IPS-15b (cell line): ENCODE measurements around the gene YPEL5.
"Not testable (repeated sequence)": the region's sequence is repeated elsewhere in the genome, so short reads cannot be mapped to it uniquely, and the experiment has no call there.

Experiments
- H3K27me3 ChIP-seq: one replicate; pipeline ENCODE4 v1.6.1; 2013; ENCODE audit warnings: low read length; ENCODE audit not compliant: control insufficient read depth, insufficient read depth
- H3K36me3 ChIP-seq: one replicate; pipeline ENCODE4 v1.6.1; 2013; ENCODE audit warnings: low read length; ENCODE audit not compliant: control insufficient read depth, insufficient read depth
- H3K4me1 ChIP-seq: one replicate; pipeline ENCODE4 v1.6.1; 2013; ENCODE audit warnings: mild to moderate bottlenecking, low read length; ENCODE audit not compliant: control insufficient read depth, insufficient read depth
- H3K4me3 ChIP-seq: one replicate; pipeline ENCODE4 v1.5.1; 2013; ENCODE audit warnings: low read depth, low read length
- H3K9ac ChIP-seq: one replicate; pipeline ENCODE4 v1.6.1; 2013; ENCODE audit warnings: low read depth, mild to moderate bottlenecking, low read length
- H3K9me3 ChIP-seq: one replicate; pipeline ENCODE4 v1.6.1; 2013; ENCODE audit warnings: mild to moderate bottlenecking, low read length; ENCODE audit not compliant: control insufficient read depth, insufficient read depth

Gene YPEL5

GRCh38 chr2:30144260-30144659 lies 2.5 kb upstream of the YPEL5 start:
- H3K4me3 ChIP-seq = no peak overlapping the region
- no peaks in the 10 kb centered on the region for H3K36me3 ChIP-seq
- peaks cover 5% of the 10 kb centered on the region for H3K27me3 ChIP-seq
- H3K4me1 ChIP-seq = peaks cover 14% of the 10 kb centered on the region
- no peaks in the 10 kb centered on the region for H3K9me3 ChIP-seq
- no peak overlapping the region for H3K9ac ChIP-seq

- H3K4me1 ChIP-seq = peaks cover 18% of the 10 kb centered on the region
- H3K9me3 ChIP-seq, H3K36me3 ChIP-seq, H3K9ac ChIP-seq, H3K4me3 ChIP-seq, H3K27me3 ChIP-seq: not testable (repeated sequence)
These were observed 1.9 kb upstream of the YPEL5 start for GRCh38 chr2:30144951-30145350.

- Histone ChIP-seq H3K36me3 (no peaks in the 10 kb centered on the region), H3K9ac (peak overlapping the region; percentile 16), H3K4me3 (peak overlapping the region; percentile 74), H3K9me3 (no peaks in the 10 kb centered on the region), H3K4me1 (peaks cover 27% of the 10 kb centered on the region), H3K27me3 (peaks cover 5% of the 10 kb centered on the region)
These were observed 926 bp upstream of the YPEL5 start for GRCh38 chr2:30145826-30146336.

GRCh38 chr2:30147196-30147714 lies 448 bp downstream of the YPEL5 start:
- H3K9me3 ChIP-seq = no peaks in the 10 kb centered on the region
- H3K4me1 ChIP-seq = peaks cover 35% of the 10 kb centered on the region
- peaks cover 5% of the 10 kb centered on the region for H3K27me3 ChIP-seq
- peak overlapping the region; percentile 70 for H3K4me3 ChIP-seq
- no peak overlapping the region for H3K9ac ChIP-seq
- no peaks in the 10 kb centered on the region for H3K36me3 ChIP-seq

- Histone ChIP-seq H3K27me3 (peaks cover 5% of the 10 kb centered on the region), H3K4me1 (peaks cover 37% of the 10 kb centered on the region), H3K9ac (no peak overlapping the region), H3K9me3 (no peaks in the 10 kb centered on the region), H3K4me3 (peak overlapping the region; percentile 70), H3K36me3 (no peaks in the 10 kb centered on the region)
These were observed 1.2 kb downstream of the YPEL5 start for GRCh38 chr2:30147715-30148610.

GRCh38 chr2:30148850-30149249 lies 2.0 kb downstream of the YPEL5 start:
- no peaks in the 10 kb centered on the region for H3K36me3 ChIP-seq
- peak overlapping the region; percentile 70 for H3K4me3 ChIP-seq
- peak overlapping the region; percentile 12 for H3K9ac ChIP-seq
- no peaks in the 10 kb centered on the region for H3K9me3 ChIP-seq
- peaks cover 5% of the 10 kb centered on the region for H3K27me3 ChIP-seq
- peaks cover 37% of the 10 kb centered on the region for H3K4me1 ChIP-seq

GRCh38 chr2:30149513-30149912 lies 2.7 kb downstream of the YPEL5 start:
- peaks cover 37% of the 10 kb centered on the region for H3K4me1 ChIP-seq
- peaks cover 5% of the 10 kb centered on the region for H3K27me3 ChIP-seq
- peak overlapping the region; percentile 12 for H3K9ac ChIP-seq
- H3K36me3 ChIP-seq = no peaks in the 10 kb centered on the region
- H3K4me3 ChIP-seq = peak overlapping the region; percentile 34
- H3K9me3 ChIP-seq = no peaks in the 10 kb centered on the region

GRCh38 chr2:30149976-30150375 lies 3.2 kb downstream of the YPEL5 start:
- Histone ChIP-seq H3K4me3 (peak overlapping the region; percentile 34), H3K36me3 (no peaks in the 10 kb centered on the region), H3K9me3 (no peaks in the 10 kb centered on the region), H3K27me3 (peaks cover 5% of the 10 kb centered on the region), H3K4me1 (peaks cover 37% of the 10 kb centered on the region), H3K9ac (peak overlapping the region; percentile 1)

GRCh38 chr2:30150786-30151185 lies 4.0 kb downstream of the YPEL5 start:
- Histone ChIP-seq H3K4me1 (peaks cover 37% of the 10 kb centered on the region), H3K9ac (no peak overlapping the region), H3K36me3 (no peaks in the 10 kb centered on the region), H3K27me3 (peaks cover 2% of the 10 kb centered on the region), H3K4me3 (no peak overlapping the region), H3K9me3 (no peaks in the 10 kb centered on the region)

- no peaks in the 10 kb centered on the region for H3K36me3 ChIP-seq
- no peak overlapping the region for H3K4me3 ChIP-seq
- peaks cover 33% of the 10 kb centered on the region for H3K4me1 ChIP-seq
- no peaks in the 10 kb centered on the region for H3K27me3 ChIP-seq
- no peak overlapping the region for H3K9ac ChIP-seq
- H3K9me3 ChIP-seq = no peaks in the 10 kb centered on the region
These were observed 5.6 kb downstream of the YPEL5 start for GRCh38 chr2:30152385-30152784.

- H3K4me3 ChIP-seq = no peak overlapping the region
- H3K36me3 ChIP-seq = peaks cover 5% of the 10 kb centered on the region
- no peak overlapping the region for H3K9ac ChIP-seq
- H3K4me1 ChIP-seq = peaks cover 16% of the 10 kb centered on the region
- no peaks in the 10 kb centered on the region for H3K27me3 ChIP-seq
- H3K9me3 ChIP-seq = no peaks in the 10 kb centered on the region
These were observed 8.4 kb downstream of the YPEL5 start for GRCh38 chr2:30155202-30155601.
